ACC112 (cell line): ENCODE data around the gene BRD1.

ENCODE experiments used
- H2AFZ ChIP-seq: fragments of 200-600 bp; sonication (generic); one replicate; pipeline ENCODE4 v1.6.0; 2017; ENCODE audit warnings: antibody characterized with exemption, low read length; ENCODE audit not compliant: unreplicated experiment
- H3K27ac ChIP-seq: fragments of 200-600 bp; sonication (generic); 2 replicates; pipeline ENCODE4 v1.5.1; 2014; ENCODE audit warnings: low read depth, mild to moderate bottlenecking, antibody characterized with exemption, low read length, moderate library complexity
- H3K27me3 ChIP-seq: fragments of 200-600 bp; sonication (generic); 2 replicates; pipeline ENCODE4 v1.6.1; 2014; ENCODE audit warnings: mild to moderate bottlenecking, antibody characterized with exemption, low read length, moderate library complexity, mixed read lengths; ENCODE audit not compliant: insufficient read depth
- H3K36me3 ChIP-seq: fragments of 200-600 bp; sonication (generic); 2 replicates; pipeline ENCODE4 v1.6.1; 2016; ENCODE audit warnings: mild to moderate bottlenecking, antibody characterized with exemption, low read length, moderate library complexity, mixed read lengths; ENCODE audit not compliant: insufficient read depth
- H3K4me1 ChIP-seq: fragments of 200-600 bp; sonication (generic); one replicate; pipeline ENCODE4 v1.6.1; 2016; ENCODE audit warnings: low read length, mixed read lengths; ENCODE audit not compliant: insufficient read depth, unreplicated experiment, control insufficient read depth
- H3K4me3 ChIP-seq: fragments of 200-600 bp; sonication (generic); 2 replicates; pipeline ENCODE4 v1.5.1; 2014; ENCODE audit warnings: mild to moderate bottlenecking, low read depth, low read length
- H3K79me2 ChIP-seq: fragments of 200-600 bp; sonication (generic); one replicate; pipeline ENCODE4 v1.6.0; 2016; ENCODE audit warnings: low read length; ENCODE audit not compliant: control insufficient read depth, unreplicated experiment, insufficient read depth

The BRD1 gene

DNA sequence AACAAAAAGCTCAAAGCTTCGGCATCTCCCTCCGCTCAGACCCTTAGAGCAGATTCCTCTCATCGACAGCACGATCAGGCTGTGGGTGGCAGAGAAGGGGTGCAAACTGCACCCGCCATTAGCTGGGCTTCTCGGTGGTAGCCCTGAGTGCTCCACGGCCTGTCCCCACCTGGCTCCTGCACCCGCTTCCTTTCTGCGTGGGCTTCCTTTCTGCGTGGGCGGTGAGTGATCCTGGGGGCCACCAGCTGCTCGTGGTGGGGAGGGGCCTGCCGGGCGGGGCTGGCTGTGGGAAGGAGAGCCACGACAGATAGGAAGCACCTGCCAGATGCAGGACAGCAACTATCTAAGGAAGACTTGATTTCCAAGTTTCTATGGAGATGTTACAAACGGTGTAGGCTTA is 55.0 kb downstream of the BRD1 start:
- Histone ChIP-seq H3K27ac (no peak overlapping the region), H3K4me1 (no peaks in the 10 kb centered on the region), H3K4me3 (no peak overlapping the region), H3K27me3 (no peaks in the 10 kb centered on the region), H3K36me3 (no peaks in the 10 kb centered on the region), H2AFZ (no peak overlapping the region), H3K79me2 (no peaks in the 10 kb centered on the region)

GRCh38 chr22:49771266-49772065 is 56.2 kb downstream of the BRD1 start:
- Histone ChIP-seq H3K4me1 (no peaks in the 10 kb centered on the region), H3K27ac (no peak overlapping the region), H3K36me3 (no peaks in the 10 kb centered on the region), H2AFZ (no peak overlapping the region), H3K4me3 (no peak overlapping the region), H3K79me2 (no peaks in the 10 kb centered on the region), H3K27me3 (no peaks in the 10 kb centered on the region)

GRCh38 chr22:49770547-49771265 is 57.0 kb downstream of the BRD1 start:
- H3K36me3 ChIP-seq = no peaks in the 10 kb centered on the region

DNA sequence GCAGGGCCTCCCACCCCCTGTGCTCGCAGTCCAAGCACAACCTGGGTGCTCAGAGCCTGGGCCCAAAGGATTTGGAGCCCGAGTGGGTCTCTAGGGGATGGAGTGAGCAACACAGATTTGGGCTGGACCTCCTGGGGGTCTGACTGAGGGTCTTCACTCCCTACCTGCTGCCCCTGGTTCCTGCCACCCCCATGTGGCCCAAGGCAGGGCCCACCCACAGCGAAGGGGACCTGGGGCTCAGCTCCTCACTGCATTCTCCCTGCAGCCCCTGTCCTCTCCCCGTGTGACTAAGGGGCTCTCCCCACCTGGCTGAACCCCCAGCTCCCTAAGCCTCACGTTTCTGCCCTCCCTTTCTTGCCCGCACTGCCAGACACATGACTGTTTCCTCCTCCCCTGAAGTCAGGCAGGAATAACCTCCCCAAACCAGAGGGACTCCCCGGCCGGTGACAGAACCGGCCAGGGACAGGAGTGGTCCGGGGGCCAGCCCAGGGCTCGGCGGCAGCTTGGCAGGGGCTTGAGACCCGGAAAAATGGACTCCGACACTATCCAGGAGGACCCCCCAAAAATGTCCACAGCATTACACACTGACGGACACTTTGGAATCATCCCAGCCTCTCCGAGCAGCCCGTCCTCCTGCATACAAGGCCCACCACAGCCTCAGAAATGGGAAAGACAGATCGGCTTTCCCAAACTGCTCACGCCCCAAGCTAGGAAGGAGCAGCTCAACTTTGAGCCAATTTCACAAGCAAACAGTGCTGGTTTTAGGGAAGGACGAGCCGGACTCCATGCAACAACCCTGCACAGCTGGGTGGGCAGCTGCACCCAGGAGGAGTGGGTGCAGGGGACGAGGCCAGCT is 57.8 kb downstream of the BRD1 start:
- Histone ChIP-seq H2AFZ (no peak overlapping the region), H3K27ac (no peak overlapping the region), H3K27me3 (no peaks in the 10 kb centered on the region), H3K79me2 (no peaks in the 10 kb centered on the region), H3K36me3 (no peaks in the 10 kb centered on the region), H3K4me1 (no peaks in the 10 kb centered on the region), H3K4me3 (no peak overlapping the region)

More at GRCh38 chr22:49770547-49771265, 57.0 kb downstream of the BRD1 start:
- Histone ChIP-seq H2AFZ (no peak overlapping the region), H3K27me3 (no peaks in the 10 kb centered on the region), H3K4me3 (no peak overlapping the region), H3K4me1 (no peaks in the 10 kb centered on the region), H3K27ac (no peak overlapping the region), H3K79me2 (no peaks in the 10 kb centered on the region)

- Histone ChIP-seq H3K79me2 (no peaks in the 10 kb centered on the region), H3K27ac (no peak overlapping the region), H3K4me1 (no peaks in the 10 kb centered on the region), H2AFZ (no peak overlapping the region), H3K4me3 (no peak overlapping the region), H3K27me3 (no peaks in the 10 kb centered on the region), H3K36me3 (no peaks in the 10 kb centered on the region)
Measured at GRCh38 chr22:49768951-49769690, 58.6 kb downstream of the BRD1 start.

DNA sequence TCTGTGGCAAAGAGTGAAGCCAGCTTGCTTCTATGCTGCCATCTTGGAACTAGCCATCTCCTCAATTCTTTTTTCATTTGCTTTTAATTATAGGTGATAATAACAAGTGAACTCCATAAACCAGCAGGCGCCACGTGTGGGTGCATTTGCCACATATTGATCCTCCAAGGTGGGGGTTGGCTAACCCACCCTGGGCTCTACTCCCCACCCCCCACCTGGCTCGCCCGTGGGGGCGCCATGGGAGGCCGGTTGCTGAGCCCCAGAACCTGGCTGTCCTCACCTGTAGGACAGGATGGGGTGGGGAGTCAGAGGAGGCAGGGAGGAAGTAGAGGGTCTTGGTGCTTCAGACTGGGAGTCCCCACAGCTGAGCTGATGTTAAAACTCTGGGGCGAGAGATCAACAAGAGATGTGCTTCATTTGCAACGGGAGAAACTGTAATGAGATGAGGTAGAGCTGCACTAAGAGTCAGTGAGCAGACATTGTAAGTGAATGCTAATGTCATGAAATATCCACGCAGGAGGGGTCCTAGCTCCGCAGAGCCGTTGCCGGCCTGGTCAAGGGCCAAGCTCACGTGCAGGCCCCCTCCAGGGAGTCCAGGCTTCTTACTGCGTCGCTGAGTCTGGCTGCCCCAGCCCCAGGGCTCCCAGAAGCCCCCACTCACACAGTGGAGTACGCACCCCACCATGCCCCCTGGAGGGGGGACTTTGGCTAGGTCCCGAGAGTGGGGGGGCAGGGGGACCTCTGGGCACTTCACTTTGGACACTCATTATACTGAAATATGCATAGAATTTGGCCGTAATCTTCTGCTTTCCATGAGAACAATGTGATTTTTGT is 59.4 kb downstream of the BRD1 start:
- Histone ChIP-seq H3K27me3 (no peaks in the 10 kb centered on the region), H3K4me3 (no peak overlapping the region), H3K4me1 (no peaks in the 10 kb centered on the region), H3K27ac (no peak overlapping the region), H2AFZ (no peak overlapping the region), H3K79me2 (no peaks in the 10 kb centered on the region), H3K36me3 (no peaks in the 10 kb centered on the region)

- Histone ChIP-seq H3K79me2 (no peaks in the 10 kb centered on the region), H2AFZ (no peak overlapping the region), H3K36me3 (no peaks in the 10 kb centered on the region), H3K27me3 (no peaks in the 10 kb centered on the region), H3K4me3 (no peak overlapping the region), H3K27ac (no peak overlapping the region), H3K4me1 (no peaks in the 10 kb centered on the region)
Measured at GRCh38 chr22:49767355-49768062, 60.2 kb downstream of the BRD1 start.

- Histone ChIP-seq H3K27ac (no peak overlapping the region), H3K79me2 (no peaks in the 10 kb centered on the region), H3K36me3 (no peaks in the 10 kb centered on the region), H3K27me3 (no peaks in the 10 kb centered on the region), H2AFZ (no peak overlapping the region), H3K4me1 (no peaks in the 10 kb centered on the region), H3K4me3 (no peak overlapping the region)
Measured at GRCh38 chr22:49765951-49766350, 61.7 kb downstream of the BRD1 start.

DNA sequence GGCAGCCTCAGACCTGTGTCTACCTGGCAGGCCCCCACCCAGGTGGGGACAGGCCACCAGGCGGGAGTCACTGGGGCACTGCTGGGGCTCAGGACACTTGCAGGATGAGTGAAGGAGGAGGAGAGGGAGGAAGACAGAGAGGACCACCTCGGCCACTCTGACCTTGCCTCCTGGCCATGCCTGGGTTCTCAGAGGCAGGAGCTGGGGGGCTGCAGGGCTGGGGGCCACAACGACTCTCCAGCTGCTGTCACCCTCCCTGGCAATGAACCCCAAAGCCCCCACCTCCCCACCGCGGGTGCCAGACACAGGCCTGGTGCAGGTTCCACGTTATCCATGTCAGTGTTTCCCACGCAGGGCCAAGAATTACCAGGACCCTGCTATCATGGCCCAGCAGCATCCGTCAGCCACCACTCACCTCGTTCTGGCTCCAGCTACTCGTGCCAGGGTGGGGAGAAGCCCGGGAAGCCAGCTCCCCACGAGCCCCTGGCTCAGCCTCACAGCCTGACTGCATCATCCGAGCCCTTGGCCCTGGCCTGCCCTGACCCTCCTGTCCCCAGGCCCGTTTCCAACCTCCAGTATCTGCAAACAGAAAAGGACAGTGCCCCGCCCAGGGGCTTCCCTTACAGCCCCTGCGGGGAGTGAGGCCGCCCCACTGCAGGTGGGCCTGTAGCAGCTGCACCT is 62.4 kb downstream of the BRD1 start:
- no peak overlapping the region for H3K4me3 ChIP-seq
- H3K27me3 ChIP-seq = no peaks in the 10 kb centered on the region
- H3K4me1 ChIP-seq = no peaks in the 10 kb centered on the region
- no peaks in the 10 kb centered on the region for H3K79me2 ChIP-seq
- no peaks in the 10 kb centered on the region for H3K36me3 ChIP-seq
- no peak overlapping the region for H2AFZ ChIP-seq
- no peak overlapping the region for H3K27ac ChIP-seq
